Mesendoderm (in vitro differentiated cells): ENCODE measurements around the gene SMIM11.
"Not testable (repeated sequence)": the region's sequence is repeated elsewhere in the genome, so short reads cannot be mapped to it uniquely, and the experiment has no call there.

Experiments used
- DNase-seq: peaks from one replicate; pipeline ENCODE4 v3.0.0; 2013
- H2AK5ac ChIP-seq: 2 replicates; pipeline ENCODE4 v1.6.1; 2013; ENCODE audit warnings: low read length, inconsistent platforms
- H2BK120ac ChIP-seq: 2 replicates; pipeline ENCODE4 v1.6.1; 2013; ENCODE audit warnings: low read depth, mild to moderate bottlenecking, low read length, moderate library complexity, mixed read lengths
- H2BK15ac ChIP-seq: replicated peaks from 2 replicates; pipeline ENCODE4 v1.6.1; 2013; ENCODE audit warnings: low read depth, mild to moderate bottlenecking, moderate library complexity
- H2BK5ac ChIP-seq: 2 replicates; pipeline ENCODE4 v1.6.1; 2013; ENCODE audit warnings: low read length, inconsistent platforms
- H3K18ac ChIP-seq: 2 replicates; pipeline ENCODE4 v1.6.1; 2013; ENCODE audit warnings: mild to moderate bottlenecking, low read length, mixed read lengths
- H3K23ac ChIP-seq: one replicate; pipeline ENCODE4 v1.6.1; 2013; ENCODE audit warnings: low read length
- H3K27ac ChIP-seq: 2 replicates; pipeline ENCODE4 v1.5.1; 2013; ENCODE audit warnings: low read depth, mild to moderate bottlenecking, inconsistent platforms, low read length, moderate library complexity
- H3K27me3 ChIP-seq: 2 replicates; pipeline ENCODE4 v1.6.1; 2013; ENCODE audit warnings: low read length, control low read depth, mild to moderate bottlenecking, inconsistent platforms; ENCODE audit not compliant: insufficient read depth, poor library complexity
- H3K36me3 ChIP-seq: 2 replicates; pipeline ENCODE4 v1.6.1; 2013; ENCODE audit warnings: low read length, inconsistent platforms; ENCODE audit not compliant: control insufficient read depth, insufficient read depth
- H3K4ac ChIP-seq: one replicate; pipeline ENCODE4 v1.6.1; 2013; ENCODE audit warnings: low read depth, mild to moderate bottlenecking, low read length, moderate library complexity
- H3K4me1 ChIP-seq: 2 replicates; pipeline ENCODE4 v1.6.1; 2013; ENCODE audit warnings: low read depth, low read length, inconsistent platforms; ENCODE audit not compliant: control insufficient read depth
- H3K4me2 ChIP-seq: 2 replicates; pipeline ENCODE4 v1.6.1; 2013; ENCODE audit warnings: low read length
- H3K4me3 ChIP-seq: 2 replicates; pipeline ENCODE4 v1.5.1; 2013; ENCODE audit warnings: mild to moderate bottlenecking, low read length
- H3K56ac ChIP-seq: one replicate; pipeline ENCODE4 v1.6.1; 2013; ENCODE audit warnings: low read length
- H3K79me1 ChIP-seq: 2 replicates; pipeline ENCODE4 v1.6.1; 2013; ENCODE audit warnings: low read length, inconsistent platforms
- H3K79me2 ChIP-seq: 2 replicates; pipeline ENCODE4 v1.6.1; 2013; ENCODE audit warnings: mild to moderate bottlenecking, low read length; ENCODE audit not compliant: control insufficient read depth, insufficient read depth
- H3K9ac ChIP-seq: 2 replicates; pipeline ENCODE4 v1.6.1; 2013; ENCODE audit warnings: low read length, inconsistent platforms
- H4K5ac ChIP-seq: one replicate; pipeline ENCODE4 v1.6.1; 2013; ENCODE audit warnings: low read length
- H4K8ac ChIP-seq: one replicate; pipeline ENCODE4 v1.6.1; 2013; ENCODE audit warnings: low read depth, mild to moderate bottlenecking, control low read depth, low read length, moderate library complexity
- WGBS: extraction: QIAGEN DNeasy Blood & Tissue Kit; methylation state at CpG from one replicate; pipeline ENCODE4 v1.1.7; 2013; ENCODE audit warnings: low lambda C conversion rate, missing lambda C conversion rate; ENCODE audit not compliant: insufficient coverage; ENCODE audit errors: extremely low coverage; 5-methylcytosine and 5-hydroxymethylcytosine counted together

SMIM11 gene

DNA sequence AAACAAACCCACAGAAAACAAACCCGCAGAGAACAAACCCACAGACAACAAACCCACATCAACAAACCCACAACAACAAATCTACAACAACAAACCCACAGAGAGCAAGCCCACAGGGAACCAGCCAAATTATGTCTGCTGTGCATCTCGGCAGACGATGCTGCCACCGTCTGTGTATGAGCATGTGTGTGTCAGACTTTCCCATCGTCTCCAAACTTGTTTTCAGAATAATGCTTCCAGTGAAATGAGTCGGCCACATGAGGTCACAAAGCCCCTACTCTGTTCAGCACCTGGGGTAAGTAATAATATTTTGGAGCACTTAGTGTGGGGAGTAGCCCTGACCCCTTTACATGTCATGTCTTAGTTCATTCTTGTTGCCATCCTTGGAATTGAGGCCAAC, 30.8 kb downstream of the SMIM11 start:
- not testable (repeated sequence) for H3K27ac ChIP-seq, H3K9ac ChIP-seq, H3K56ac ChIP-seq, DNase-seq, H3K79me2 ChIP-seq, H4K8ac ChIP-seq, H3K4me3 ChIP-seq, H3K4ac ChIP-seq, H3K27me3 ChIP-seq, H3K36me3 ChIP-seq, H3K18ac ChIP-seq, H2BK120ac ChIP-seq, H4K5ac ChIP-seq, H3K79me1 ChIP-seq, H3K4me2 ChIP-seq, H2BK5ac ChIP-seq, H3K23ac ChIP-seq, H2BK15ac ChIP-seq, H3K4me1 ChIP-seq, H2AK5ac ChIP-seq
- no CpG with 5 or more reads among the region's 6 CpGs for WGBS

DNA sequence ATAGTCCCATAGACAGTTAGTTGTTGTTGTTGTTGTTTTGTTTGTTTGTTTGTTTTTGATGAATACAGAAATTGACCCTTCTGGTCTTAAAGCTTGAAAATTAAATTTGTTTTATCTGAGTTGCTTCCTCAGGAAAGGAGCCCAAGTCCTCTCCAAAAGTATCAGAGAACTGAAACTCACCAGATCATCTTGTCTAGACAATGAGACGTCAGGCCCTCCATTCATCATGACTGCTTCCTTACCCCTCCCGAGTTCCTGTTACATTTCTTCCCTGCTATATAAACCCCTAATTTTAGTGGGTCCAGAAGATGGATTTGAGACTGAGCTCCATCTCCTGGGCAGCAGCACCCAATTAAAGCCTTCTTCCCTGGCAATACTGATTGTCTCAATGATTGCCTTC, 31.4 kb downstream of the SMIM11 start:
- H2BK120ac ChIP-seq, H2BK5ac ChIP-seq, DNase-seq, H3K4me2 ChIP-seq, H2BK15ac ChIP-seq, H4K8ac ChIP-seq, H3K4me3 ChIP-seq, H3K18ac ChIP-seq, H3K79me1 ChIP-seq, H3K27ac ChIP-seq, H3K9ac ChIP-seq, H3K56ac ChIP-seq, H3K36me3 ChIP-seq, H3K79me2 ChIP-seq, H3K4me1 ChIP-seq, H4K5ac ChIP-seq, H2AK5ac ChIP-seq, H3K4ac ChIP-seq, H3K23ac ChIP-seq, H3K27me3 ChIP-seq: not testable (repeated sequence)
- WGBS = no CpG with 5 or more reads among the region's 2 CpGs

DNA sequence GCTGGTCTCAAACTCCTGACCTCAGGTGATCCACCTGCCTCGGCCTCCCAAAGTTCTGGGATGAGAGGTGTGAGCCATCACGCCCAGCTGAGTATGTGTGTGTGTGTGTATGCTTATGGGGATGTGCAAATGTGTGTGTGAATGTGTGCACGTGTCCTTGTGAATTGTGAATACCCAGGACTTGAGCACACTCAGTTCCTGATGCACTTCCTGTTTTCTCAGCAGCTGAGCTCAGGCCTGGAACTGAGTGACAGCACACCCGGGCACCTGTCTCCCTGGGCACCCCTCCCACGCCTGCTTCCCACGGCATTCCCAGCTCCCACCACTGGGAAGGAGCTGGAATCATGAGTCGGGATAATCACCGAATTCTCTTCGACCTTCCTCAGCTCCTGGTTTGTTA, 32.0 kb downstream of the SMIM11 start:
- not testable (repeated sequence) for H3K18ac ChIP-seq, H4K5ac ChIP-seq, H3K4me2 ChIP-seq, DNase-seq, H3K79me1 ChIP-seq, H3K23ac ChIP-seq, H3K4ac ChIP-seq, H3K4me3 ChIP-seq, H3K27ac ChIP-seq, H3K36me3 ChIP-seq, H2BK15ac ChIP-seq, H3K56ac ChIP-seq, H4K8ac ChIP-seq, H2AK5ac ChIP-seq, H2BK120ac ChIP-seq, H3K4me1 ChIP-seq, H3K9ac ChIP-seq, H3K27me3 ChIP-seq, H3K79me2 ChIP-seq, H2BK5ac ChIP-seq
- no CpG with 5 or more reads among the region's 9 CpGs for WGBS

DNA sequence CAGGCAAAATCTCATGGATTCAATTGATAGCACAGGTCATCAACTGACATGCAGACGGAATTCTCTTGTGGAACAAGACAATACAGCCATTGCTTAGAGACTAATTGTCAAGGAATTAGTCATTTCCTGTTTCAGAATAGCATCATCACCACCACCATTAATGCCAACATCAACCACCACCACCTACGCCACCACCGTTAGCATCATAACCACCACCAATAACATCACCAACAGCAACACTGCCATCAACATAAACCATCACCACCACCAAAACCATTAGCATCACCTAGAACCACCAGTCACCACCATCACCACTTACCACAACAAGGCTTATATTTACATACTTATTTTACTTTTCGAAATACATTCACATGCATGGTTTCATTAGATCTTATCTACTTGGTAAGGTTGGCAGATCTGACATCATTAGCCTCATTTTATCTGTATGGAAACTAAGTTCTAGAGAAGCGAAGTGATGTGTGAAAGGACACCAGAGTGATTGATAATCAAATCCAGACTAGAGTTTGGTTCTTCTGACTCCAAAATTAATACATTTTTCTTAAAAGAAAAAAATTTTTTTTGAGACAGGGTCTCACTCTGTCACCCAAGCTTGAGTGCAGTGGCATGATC, 42.3 kb downstream of the SMIM11 start:
- not testable (repeated sequence) for H3K27me3 ChIP-seq, H3K23ac ChIP-seq, H2BK120ac ChIP-seq, H4K5ac ChIP-seq, H3K4me2 ChIP-seq, H3K79me1 ChIP-seq, H4K8ac ChIP-seq, H3K36me3 ChIP-seq, H3K56ac ChIP-seq, H3K9ac ChIP-seq, H2BK15ac ChIP-seq, H3K4ac ChIP-seq, H2BK5ac ChIP-seq, H3K4me3 ChIP-seq, DNase-seq, H2AK5ac ChIP-seq, H3K4me1 ChIP-seq, H3K79me2 ChIP-seq, H3K18ac ChIP-seq, H3K27ac ChIP-seq
- no CpG with 5 or more reads among the region's 5 CpGs for WGBS

DNA sequence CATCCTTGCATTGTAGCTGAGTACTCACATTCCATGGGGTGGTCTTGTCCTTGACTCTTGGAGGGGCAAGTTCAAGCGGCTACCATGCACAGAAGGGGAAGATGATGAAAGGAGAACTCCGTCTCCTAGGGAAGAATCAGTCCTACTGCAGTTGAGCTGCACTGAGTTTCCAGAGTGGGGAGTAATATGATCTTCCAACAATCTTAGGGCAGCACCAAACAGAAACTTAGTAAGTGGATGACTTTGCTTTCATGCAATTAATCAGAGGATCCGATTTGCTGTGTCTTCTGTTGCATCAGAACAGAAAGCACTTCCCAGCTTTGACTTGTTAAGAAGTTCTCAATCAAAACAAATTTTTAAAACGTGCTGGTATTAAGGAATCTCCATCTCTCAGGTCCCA, 48.5 kb downstream of the SMIM11 start, which contains the start of gene SMIM34:
Gene SMIM34 (minus strand): TSS at position 147 of the 400 bp plus-strand sequence. CDS start 112 bp downstream, at position 35.
- not testable (repeated sequence) for H3K79me2 ChIP-seq, H2BK15ac ChIP-seq, H3K4me2 ChIP-seq, H3K27ac ChIP-seq, H3K4me3 ChIP-seq, H3K4ac ChIP-seq, H4K5ac ChIP-seq, H2BK5ac ChIP-seq, H2BK120ac ChIP-seq, H3K79me1 ChIP-seq, H3K4me1 ChIP-seq, H3K9ac ChIP-seq, H3K27me3 ChIP-seq, H2AK5ac ChIP-seq, H3K56ac ChIP-seq, H3K18ac ChIP-seq, H4K8ac ChIP-seq, H3K23ac ChIP-seq, DNase-seq, H3K36me3 ChIP-seq
- no CpG with 5 or more reads among the region's 4 CpGs for WGBS

DNA sequence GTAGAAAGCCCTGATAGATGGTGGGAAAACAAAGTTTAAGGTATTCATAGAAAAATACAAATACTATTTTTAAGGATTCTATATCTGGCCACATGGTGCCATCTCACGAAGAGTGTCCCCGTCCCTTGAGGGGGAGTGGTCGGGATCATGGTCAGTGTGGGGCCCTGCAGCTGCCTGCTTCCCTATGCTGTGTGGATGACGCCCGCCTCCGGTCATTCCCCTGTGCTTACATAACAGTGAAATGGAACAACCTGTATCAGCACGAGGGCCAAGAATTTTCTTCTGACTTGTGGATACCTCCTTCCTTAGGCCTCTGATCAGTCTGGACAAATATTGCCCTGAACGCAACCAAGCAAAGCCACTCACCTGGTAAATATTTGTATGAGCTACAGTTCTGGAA, 52.0 kb downstream of the SMIM11 start:
- H4K5ac ChIP-seq, H3K23ac ChIP-seq, H3K4me2 ChIP-seq, H3K9ac ChIP-seq, H4K8ac ChIP-seq, H3K79me2 ChIP-seq, H3K27me3 ChIP-seq, H3K79me1 ChIP-seq, H2AK5ac ChIP-seq, H3K27ac ChIP-seq, H3K4me3 ChIP-seq, H3K4ac ChIP-seq, H2BK15ac ChIP-seq, H2BK120ac ChIP-seq, H3K18ac ChIP-seq, H2BK5ac ChIP-seq, H3K4me1 ChIP-seq, DNase-seq, H3K36me3 ChIP-seq, H3K56ac ChIP-seq: not testable (repeated sequence)
- WGBS = no CpG with 5 or more reads among the region's 8 CpGs
